A673 (cell line): ENCODE data around the gene LCE3E. TPM values are rescaled to one million over a fixed set of nuclear protein-coding genes. Genes with fewer than 3 reads are reported as not detected.
"Not testable (repeated sequence)": the region's sequence is repeated elsewhere in the genome, so short reads cannot be mapped to it uniquely, and the experiment has no call there.

Experiments used
- BruUV-seq: library from RNA; stranded (reverse); fragments of 400-500 nt; replicated peaks from 2 replicates; lab custom pipeline; 2021; lab: Mats Ljungman, UMichigan
- CTCF ChIA-PET: fragments of 300-600 bp; sonication (Branson Sonifier 250); formaldehyde crosslinking; loops from one replicate; lab custom pipeline; 2022; ENCODE audit warnings: antibody characterized with exemption; lab: Charles Lee
- POLR2A ChIA-PET: fragments of 300-600 bp; sonication (Branson Sonifier 250); formaldehyde crosslinking; loops from one replicate; lab custom pipeline; 2022; ENCODE audit warnings: antibody characterized with exemption; ENCODE audit not compliant: low non-redundant PET; lab: Charles Lee
- DNase-seq: peaks from one replicate; pipeline ENCODE4 v3.0.0-alpha.2; 2015; ENCODE audit warnings: low spot score
- H3K27ac ChIP-seq: fragments of 200-600 bp; sonication (generic); 2 replicates; pipeline ENCODE4 v1.5.1; 2016; ENCODE audit warnings: mixed run types, low read depth, mild to moderate bottlenecking, mixed read lengths, antibody characterized with exemption, low read length; ENCODE audit not compliant: poor library complexity, severe bottlenecking
- H3K27me3 ChIP-seq: fragments of 200-600 bp; sonication (generic); replicated peaks from 2 replicates; pipeline ENCODE4 v1.6.1; 2017; ENCODE audit warnings: mixed run types, low read depth, mild to moderate bottlenecking, mixed read lengths, antibody characterized with exemption, low read length; ENCODE audit not compliant: insufficient read depth, poor library complexity
- H3K36me3 ChIP-seq: fragments of 200-600 bp; sonication (generic); 2 replicates; pipeline ENCODE4 v1.6.1; 2016; ENCODE audit warnings: mixed run types, mild to moderate bottlenecking, mixed read lengths, antibody characterized with exemption, low read length; ENCODE audit not compliant: insufficient read depth, poor library complexity, severe bottlenecking
- H3K4me1 ChIP-seq: fragments of 200-600 bp; sonication (generic); 2 replicates; pipeline ENCODE4 v1.6.1; 2017; ENCODE audit warnings: mixed run types, mild to moderate bottlenecking, mixed read lengths, antibody characterized with exemption, low read length; ENCODE audit not compliant: insufficient read depth, poor library complexity, severe bottlenecking
- H3K4me3 ChIP-seq: fragments of 200-600 bp; sonication (generic); 2 replicates; pipeline ENCODE4 v1.5.1; 2016; ENCODE audit warnings: low read depth, mixed run types, mild to moderate bottlenecking, mixed read lengths, low read length; ENCODE audit not compliant: poor library complexity, severe bottlenecking
- H3K9me3 ChIP-seq: fragments of 200-600 bp; sonication (generic); 2 replicates; pipeline ENCODE4 v1.6.1; 2016; ENCODE audit warnings: mixed run types, low read depth, mild to moderate bottlenecking, mixed read lengths, antibody characterized with exemption, low read length; ENCODE audit not compliant: poor library complexity, severe bottlenecking
- CTCF ChIP-seq: fragments of 300-800, 200-600 bp; sonication (generic); conservative IDR thresholded peaks from 2 replicates; pipeline ENCODE4 v1.5.1; 2017; ENCODE audit warnings: low read depth, mild to moderate bottlenecking, antibody characterized with exemption, low read length, moderate library complexity, mixed read lengths
- EZH2 ChIP-seq: fragments of 200-600 bp; sonication (generic); IDR thresholded peaks from 2 replicates; pipeline ENCODE4 v1.6.1; 2017; ENCODE audit warnings: borderline replicate concordance, low read depth, mild to moderate bottlenecking, mixed read lengths, antibody characterized with exemption, low read length; ENCODE audit not compliant: poor library complexity, severe bottlenecking
- intact Hi-C: fragments of 100-400 bp; cut with micrococcal nuclease; formaldehyde crosslinking; loops from one replicate; pipeline ENCODE4 v1.10.0; 2022; ENCODE audit not compliant: unreplicated experiment
- total RNA-seq: library from RNA; stranded (reverse); gene quantifications from 2 replicates; pipeline ENCODE4 v1.2.3, GENCODE V29; 2021

The LCE3E gene
- total RNA-seq, 1 experiment from 2014 or later = not detected

DNA sequence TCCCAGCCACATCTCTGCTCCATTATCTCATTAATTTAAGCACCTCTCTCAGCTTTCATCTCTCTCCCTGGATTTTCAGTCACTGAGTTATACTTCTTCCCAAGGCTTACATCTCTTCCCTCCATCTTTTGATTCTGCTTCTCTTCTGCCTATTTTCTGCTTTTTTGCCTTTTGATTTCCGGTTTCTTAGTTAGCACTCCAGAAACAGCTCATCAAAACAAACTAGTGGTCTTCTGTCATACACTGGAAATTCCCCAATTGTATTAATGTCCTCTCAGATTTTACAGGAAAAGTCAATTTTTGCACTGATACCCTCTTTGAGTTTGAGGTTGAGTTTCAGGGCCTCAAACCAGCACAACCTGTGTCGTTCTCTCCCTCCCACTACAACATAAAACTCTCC, 1.5 kb downstream of the LCE3E start:
- H3K36me3 ChIP-seq = no peaks in the 10 kb centered on the region
- CTCF ChIA-PET = no interaction called here
- no peaks in the 10 kb centered on the region for H3K4me1 ChIP-seq
- no peaks in the 10 kb centered on the region for H3K27me3 ChIP-seq
- H3K27ac ChIP-seq = no peak overlapping the region
- peaks cover 4% of the 10 kb centered on the region for H3K9me3 ChIP-seq
- no peak overlapping the region for H3K4me3 ChIP-seq
- no TSS peak for BruUV-seq
- no peak for TF ChIP-seq EZH2
- TF ChIP-seq CTCF = no peak
- intact Hi-C loops = no loop called here
- no peak for DNase-seq
- POLR2A ChIA-PET = no interaction called here

GRCh38 chr1:152548358-152548757, 18.2 kb downstream of the LCE3E start:
- H3K9me3 ChIP-seq, BruUV-seq, H3K4me1 ChIP-seq, H3K4me3 ChIP-seq, H3K36me3 ChIP-seq, CTCF ChIA-PET, H3K27ac ChIP-seq, H3K27me3 ChIP-seq, intact Hi-C loops, DNase-seq, POLR2A ChIA-PET: not testable (repeated sequence)

DNA sequence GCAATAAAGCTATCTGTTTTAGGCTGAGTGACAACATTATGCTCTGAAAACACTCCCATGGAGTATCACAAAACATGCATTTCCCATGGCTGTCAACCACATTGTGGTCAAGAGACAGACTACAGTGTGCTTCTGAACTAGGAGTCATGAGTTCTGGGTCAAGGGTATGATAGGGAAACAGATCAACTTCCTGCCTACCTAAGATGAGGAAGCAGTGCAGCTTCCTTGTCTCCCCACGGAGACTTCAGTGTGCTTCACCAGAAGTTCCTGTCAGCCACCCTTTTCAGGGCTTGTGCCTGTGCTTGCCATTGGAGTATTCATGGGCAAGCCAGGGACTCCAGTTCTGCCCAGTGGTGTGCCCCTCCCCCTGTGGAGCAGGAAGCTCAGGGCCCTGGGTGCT, 19.9 kb downstream of the LCE3E start:
- CTCF ChIA-PET = no interaction called here
- no TSS peak for BruUV-seq
- no peak for DNase-seq

More for the DNA sequence above, 19.9 kb downstream of the LCE3E start:
- TF ChIP-seq CTCF (no peak), EZH2 (no peak)
- Histone ChIP-seq H3K36me3 (no peaks in the 10 kb centered on the region), H3K9me3 (no peaks in the 10 kb centered on the region), H3K27ac (no peak overlapping the region), H3K4me3 (no peak overlapping the region), H3K27me3 (no peaks in the 10 kb centered on the region), H3K4me1 (no peaks in the 10 kb centered on the region)
- intact Hi-C loops = no loop called here
- POLR2A ChIA-PET = no interaction called here
